HG02571 (cell line): ENCODE measurements around the gene FBXL7.

Experiments
- ATAC-seq: cut with Tn5 transposase; IDR thresholded peaks from one replicate; pipeline ENCODE4 v1.9.1; 2021; ENCODE audit warnings: mild to moderate bottlenecking, moderate library complexity; ENCODE audit not compliant: unreplicated experiment

Gene FBXL7

DNA sequence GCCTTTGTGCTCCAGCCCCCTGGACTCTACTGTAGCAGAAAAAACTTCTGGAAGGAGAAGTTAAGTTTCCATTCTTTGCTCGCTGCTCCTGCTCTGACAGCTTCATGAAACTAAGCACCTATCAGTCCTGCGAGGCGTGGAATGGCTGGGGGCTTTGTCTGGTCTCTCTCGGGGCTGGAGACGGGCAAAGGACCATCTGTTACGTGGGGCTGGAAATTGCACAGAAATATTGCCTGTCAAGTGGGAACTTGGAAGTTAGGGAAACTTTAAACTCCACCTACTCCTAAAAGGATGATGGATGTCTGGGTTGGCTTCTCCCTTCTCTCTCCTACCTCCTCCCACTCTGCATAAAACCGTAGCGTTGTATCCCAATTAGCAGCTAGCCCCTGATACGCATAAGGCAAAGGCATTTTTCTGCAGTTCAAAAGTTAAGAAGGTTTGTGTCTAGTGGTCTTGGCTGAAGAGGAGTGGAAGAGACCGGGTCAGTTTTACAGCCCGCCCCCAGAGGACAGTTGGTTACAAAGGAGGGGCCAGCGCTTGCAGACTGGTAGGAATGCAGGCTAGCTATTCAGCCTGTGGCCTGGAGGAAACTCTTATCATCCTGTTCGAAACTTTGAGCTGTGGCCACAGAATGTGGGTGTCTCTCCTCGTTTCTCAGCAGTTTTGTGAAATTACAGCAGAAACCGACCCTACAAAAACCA, 1.3 kb downstream of the FBXL7 start:
- no peak for ATAC-seq

DNA sequence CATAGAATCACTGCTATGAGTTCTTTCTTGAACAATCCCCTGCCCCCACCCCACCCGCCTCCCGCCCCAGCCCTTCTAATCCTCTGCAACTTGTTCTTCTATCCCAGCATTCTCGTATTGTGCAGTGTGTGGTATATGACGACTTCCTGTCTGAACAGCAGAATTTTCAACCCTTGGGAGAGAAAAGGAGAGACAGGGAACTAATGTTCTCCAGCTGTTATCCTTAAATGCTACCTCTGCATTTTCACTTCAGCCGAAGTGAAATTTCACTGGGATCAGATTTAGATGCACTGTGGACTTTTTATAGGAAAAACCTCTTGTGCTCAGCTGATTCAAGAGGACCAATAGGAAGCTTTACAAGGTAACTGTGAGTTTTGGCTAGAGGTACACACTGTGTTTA, 2.2 kb downstream of the FBXL7 start:
- no peak for ATAC-seq

DNA sequence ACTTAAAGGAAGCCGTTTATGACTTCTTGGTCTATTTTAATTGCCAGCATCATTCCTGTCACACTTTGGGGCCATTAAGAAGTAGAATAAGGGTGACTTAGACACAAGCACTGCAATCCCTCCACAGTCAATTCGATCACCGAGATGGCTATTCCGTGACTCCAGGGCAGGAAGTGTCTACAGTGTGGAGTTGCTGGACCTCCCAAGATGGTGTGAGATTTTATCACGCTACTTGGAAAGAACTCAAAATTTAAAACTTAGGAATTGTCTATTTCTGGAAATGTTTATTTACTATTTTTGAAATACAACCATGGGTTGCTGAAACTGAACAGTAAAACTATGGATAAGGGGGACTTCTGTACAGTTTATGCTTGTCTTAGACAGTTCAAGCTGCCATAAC, 6.2 kb downstream of the FBXL7 start:
- no peak for ATAC-seq

DNA sequence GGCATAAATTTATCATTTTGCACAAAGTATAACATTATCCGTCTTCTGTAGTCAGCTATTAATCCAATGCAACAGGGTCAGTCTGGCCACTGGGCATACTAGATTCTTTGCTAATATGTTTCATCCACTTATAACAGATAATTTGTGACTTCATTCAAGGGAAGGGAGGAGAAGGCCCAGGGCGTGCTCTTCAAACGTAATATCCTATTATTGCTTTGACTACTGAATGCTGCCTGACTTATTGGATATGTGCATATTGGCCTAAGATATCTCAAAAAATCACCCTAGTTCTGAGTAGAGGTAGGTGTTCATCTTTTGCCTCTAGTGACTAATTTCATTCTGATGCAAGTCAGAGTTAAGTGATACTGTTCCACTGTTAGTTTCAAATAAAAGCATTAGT, 6.9 kb downstream of the FBXL7 start:
- ATAC-seq, result no peak

DNA sequence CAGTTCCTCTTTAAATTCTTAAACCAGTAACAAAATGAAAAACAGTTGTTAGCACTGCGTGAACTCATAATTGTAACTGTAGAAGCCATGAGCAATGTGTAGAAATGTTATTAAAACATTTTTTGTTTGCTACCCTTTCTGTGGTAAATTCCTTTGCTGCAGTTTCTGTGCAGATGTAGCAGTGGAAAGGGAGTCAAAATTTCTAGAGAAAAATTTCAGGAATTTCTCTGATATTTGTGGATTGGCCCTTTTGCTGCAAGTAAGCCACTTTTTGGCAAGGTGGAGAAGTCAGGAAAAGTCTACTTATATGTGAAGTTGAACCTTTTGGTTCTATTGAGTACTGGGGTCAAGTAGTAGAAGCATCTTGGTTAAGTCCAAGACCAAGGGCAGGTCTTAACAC, 10.1 kb downstream of the FBXL7 start:
- ATAC-seq, result no peak

DNA sequence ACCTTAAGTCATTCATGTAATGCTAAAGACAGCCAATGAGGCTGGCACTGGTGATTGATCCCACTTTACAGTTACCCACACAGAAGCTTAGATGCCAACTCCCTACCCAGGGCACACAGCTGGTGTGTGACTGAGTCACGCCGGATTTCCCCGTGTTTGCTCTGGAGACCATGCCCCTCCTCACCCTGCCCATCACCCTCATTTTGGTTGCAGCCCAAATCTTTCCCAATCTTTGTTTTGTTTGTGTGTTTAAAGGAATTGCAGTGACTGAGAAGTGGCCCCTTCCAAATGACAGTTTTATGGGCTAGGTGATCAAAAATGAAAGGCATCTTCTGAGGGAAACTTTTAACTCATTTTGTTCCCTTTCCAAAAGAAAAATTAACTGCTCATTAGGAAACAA, 10.9 kb downstream of the FBXL7 start:
- no peak for ATAC-seq

DNA sequence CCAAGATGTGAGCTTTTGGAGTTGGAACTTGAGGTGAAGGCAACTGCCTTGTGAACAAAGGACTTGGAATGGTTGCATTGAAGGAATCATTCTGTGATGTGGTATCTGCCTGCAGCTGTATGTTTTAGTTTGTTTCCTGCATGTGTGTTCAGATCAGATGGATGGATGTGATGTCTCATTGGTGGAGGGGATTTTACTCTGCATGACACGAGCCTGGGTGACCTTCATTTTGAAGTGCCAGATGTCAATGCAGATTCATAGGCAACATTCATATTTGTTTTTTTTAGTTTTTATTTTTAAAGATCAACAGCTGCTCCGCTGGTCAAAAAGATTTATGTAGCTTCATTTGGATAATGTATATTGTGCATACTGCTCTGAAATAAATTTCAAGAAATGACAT, 13.5 kb downstream of the FBXL7 start:
- ATAC-seq, result no peak

DNA sequence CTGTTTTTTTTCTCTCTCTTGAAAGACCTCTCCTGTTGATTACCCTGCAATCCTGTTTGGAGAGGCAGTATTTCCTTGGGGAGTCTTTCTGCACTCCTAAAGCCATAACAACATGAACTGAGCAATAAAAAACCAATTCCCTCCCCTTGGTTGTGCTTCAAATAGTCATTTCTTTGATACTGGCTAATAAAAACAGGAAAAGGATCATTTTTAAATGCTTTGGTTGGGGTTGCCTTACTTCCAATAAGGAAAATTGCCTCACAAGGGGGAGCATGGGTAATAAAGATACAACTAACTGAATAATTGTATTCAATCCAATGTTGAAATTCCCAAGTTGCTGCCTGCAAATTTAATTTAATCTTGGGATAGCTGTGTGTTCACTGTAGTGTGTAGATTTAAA, 13.9 kb downstream of the FBXL7 start:
- ATAC-seq, result no peak

DNA sequence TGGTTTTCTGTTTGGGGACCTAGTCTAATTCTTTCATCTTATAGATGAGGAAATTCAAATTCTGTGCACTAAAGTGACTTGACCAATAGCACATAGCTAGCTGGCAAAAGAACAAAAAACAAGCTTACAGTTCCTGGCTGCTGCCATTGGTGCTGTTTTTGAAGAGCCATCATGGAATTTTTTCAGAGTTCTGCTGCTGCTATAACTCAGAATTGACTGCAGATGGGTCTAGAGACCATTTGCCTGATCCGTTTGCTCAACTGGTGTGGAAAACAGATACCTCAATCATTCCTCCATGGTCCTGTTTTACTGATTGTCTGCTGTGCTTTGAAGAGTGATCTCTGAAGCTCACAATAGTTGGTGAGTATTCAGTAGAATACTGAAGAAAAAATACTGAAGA, 15.2 kb downstream of the FBXL7 start:
- no peak for ATAC-seq

DNA sequence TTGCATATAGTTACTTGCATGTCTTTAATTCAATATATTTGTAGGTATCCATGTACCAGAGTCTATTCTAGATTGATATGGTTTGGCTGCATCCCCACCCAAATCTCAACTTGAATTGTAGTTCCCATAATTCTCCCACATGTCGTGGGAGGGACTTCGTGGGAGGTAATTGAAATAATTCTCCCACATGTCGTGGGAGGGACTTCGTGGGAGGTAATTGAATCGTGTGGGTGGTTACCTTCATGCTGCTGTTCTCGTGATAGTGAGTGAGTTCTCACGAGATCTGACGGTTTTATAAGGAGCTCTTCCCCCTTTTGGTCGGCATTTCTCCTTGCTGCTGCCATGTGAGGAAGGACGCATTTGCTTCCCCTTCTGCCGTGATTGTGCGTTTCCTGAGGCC, 16.5 kb downstream of the FBXL7 start:
- no peak for ATAC-seq

DNA sequence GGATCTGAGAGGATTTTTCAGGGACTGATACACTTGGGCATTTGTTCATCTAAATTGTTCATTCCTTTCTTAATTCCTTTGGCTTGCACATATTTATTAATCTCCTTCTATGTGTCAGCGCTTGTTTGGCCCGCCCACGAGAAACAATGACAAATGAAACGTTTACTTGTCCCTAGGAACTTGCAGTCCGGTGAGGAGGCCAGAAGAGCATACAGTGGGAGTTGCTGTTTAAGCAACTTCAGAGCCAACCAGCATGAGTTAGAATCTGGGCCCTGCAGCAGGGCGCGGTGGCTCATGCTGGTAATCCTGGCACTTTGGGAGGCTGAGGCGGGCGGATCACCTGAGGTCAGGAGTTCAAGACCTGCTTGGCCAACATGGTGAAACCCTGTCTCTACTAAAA, 18.8 kb downstream of the FBXL7 start:
- ATAC-seq, result no peak

DNA sequence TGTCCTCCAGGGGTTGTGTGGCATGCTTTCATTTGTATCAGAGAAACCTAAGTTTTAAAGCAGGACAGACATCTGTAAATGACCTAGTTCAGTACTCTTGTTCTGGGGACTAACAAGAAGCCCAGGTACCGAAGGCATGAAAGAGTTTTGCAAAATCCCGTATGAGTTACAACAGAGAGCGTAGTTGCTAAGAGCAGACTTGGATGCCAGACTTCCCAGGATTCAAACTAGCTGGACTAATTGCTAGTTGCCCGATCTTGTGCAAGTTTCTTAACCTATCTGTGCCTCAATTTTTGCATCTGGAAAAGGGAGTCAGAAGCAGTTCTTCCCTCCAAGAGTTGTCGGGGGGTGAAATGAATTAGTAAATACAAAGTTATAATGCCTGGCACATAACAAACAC, 20.9 kb downstream of the FBXL7 start:
- ATAC-seq, result no peak

DNA sequence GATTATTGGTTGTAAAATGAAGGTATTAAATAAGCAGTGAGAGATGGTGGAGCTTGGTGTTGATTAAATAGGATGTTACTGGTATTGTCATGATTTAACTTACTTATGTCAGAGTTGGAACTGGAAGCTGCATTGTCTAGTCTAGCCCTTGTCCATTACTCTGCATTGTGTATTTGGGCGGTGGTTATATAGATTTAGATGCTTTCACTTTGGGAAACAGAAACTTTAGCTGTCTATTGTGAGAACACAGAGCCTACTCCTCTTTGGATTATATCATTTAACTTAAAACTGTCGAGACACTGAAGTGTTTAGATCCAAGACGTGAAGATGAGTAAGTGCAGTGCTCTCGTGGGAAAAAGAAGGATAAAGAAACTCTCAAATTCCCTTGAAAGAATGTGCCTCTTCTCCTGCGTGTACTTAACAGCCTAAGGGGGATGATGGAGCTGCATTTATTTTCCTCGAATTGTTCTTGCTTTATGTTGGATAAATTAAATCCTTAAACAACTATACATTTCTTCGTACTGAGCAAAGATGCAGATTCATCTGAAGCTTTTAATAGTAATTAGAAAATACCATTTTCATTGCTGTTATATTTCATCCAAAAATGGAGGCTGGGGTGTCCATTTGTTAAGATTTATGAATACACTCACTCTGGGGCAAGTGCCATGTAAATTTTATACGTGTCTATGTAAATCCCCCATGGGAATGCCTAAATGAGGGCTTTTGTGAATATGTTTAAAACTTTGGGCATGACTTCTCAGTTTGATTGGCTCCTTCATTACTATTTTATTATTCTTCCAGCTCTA, 21.6 kb downstream of the FBXL7 start:
- ATAC-seq, result no peak

DNA sequence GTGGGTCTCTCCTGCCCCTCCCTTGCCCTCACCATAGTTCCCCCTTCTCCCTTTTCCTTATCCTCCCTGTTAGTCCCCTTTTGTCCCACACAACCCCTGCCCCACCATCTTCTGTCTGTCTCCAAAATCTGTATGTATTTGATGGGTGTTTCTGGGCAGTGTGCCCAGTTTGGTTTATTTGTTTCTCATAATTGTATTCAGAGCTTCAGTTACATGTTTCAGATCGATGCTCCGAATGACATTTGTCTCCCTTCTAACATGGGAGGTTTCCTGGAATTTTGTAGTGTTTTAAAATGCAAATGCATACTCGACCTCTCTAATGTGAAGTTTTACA, 22.2 kb downstream of the FBXL7 start:
- ATAC-seq, result no peak

DNA sequence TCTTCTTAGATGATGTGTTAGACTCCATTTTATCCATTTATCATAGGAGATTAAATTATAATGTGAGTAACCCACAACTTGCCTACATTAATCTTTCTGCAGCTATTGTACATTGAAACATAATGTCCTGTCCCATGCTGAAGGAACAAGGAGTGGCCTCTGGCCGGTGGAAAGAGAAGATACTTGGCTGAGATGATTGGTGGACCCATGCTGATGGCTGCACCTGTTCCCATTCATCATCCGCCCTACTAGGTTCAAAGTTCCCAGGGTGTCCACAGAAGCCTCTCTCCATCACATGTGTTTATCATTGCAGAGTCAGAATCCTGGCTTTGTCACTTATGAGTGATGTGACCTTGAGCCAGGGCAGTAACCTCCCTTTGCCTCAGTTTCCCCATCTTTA, 24.7 kb downstream of the FBXL7 start:
- no peak for ATAC-seq

DNA sequence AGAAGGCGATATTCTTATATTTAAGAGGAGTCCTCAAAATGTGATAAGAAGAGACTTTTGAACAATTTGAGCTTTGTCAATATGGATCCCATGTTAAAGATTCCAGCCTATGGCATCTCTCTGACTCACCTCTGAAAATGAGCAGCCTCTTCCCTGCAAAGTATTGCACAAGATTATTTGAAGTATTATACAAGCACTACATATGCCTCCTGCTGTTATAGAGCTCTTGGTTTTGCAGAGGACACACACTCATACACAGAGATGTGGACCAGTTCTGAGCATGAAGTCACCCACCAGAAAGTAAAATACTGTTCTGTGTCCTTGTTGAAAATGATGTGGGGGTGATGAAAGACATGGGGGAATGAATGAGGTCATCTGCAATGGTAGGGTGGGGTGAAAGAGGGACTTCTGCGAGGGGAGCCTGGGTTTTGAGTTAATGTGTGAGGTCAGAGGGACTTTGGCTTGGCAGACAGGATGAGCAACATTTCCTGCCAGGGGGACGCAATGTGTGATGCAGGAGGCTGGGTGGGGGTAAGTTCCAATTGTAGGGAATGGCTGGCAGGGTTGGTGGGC, 25.8 kb downstream of the FBXL7 start:
- ATAC-seq, result no peak

DNA sequence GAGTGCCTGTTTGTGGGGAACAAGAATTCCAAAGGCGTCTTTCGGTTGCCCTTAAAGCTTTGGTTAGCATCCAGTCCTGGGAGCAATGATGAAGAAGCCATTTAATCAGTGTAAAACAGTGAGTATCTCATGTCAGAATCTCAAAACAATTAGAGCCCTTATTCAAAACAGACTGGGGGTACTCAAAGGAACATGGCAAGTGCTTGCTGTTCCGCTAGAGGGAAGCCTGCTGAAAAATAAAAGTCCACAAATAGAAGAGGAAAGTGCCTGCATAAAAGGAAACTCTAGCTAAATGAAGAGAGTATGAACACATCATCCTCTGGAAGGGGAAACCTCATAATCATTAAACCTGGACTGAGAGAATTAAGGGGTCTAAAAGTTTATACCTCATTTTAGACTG, 26.4 kb downstream of the FBXL7 start:
- ATAC-seq, result no peak

DNA sequence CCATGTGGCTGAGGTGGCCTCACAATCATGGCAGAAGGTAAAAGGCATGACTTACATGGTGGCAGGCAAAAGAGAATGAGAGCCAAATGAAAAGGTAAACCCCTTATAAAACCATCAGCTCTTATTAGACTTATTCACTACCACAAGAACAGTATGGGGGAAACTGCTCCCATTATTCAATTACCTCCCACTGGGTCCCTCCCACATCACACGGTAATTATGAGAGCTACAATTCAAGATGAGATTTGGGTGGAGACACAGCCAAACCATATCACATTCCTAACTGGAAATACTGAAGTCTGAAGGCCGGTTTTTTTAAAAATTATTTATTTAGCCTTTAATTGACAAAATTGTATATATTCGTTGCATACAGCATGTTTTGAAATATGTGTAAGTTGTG, 28.5 kb downstream of the FBXL7 start:
- ATAC-seq, result no peak

DNA sequence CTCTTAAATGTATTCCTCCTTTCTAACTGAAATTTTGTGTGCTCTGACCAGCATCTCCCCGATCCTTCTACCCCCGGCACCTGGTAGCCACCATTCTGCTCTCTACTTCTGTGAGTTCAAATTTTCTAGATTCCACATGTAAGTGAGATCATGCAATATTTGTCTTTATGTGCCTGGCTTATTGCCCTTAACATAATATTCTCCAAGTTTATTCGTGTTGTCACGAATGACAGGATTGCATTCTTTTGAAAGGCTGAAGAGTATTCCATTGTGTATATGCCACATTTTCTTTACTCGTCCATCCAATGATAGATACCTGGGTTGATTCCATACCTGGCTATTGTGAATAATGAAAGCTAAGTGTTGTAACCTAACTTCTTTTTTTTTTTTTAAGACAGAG, 29.0 kb downstream of the FBXL7 start:
- no peak for ATAC-seq

DNA sequence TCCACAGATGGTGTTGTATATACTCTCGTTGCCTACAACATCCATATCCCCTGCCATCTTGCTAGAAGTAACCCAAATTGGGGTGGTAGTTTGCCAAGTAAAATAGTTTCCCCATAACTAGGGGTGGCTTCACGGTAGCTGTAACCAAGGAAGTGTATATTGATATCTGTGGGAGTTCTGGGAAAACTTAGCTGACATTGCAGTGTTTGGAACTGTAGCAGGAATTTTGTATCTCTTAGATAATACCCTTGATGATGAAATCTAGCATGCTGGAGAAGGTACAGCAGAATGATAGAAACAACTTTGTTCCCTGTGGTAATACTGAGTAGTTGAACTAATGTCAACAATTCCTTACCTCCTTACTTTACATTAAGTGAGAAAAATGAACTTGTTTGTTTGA, 29.8 kb downstream of the FBXL7 start:
- no peak for ATAC-seq

DNA sequence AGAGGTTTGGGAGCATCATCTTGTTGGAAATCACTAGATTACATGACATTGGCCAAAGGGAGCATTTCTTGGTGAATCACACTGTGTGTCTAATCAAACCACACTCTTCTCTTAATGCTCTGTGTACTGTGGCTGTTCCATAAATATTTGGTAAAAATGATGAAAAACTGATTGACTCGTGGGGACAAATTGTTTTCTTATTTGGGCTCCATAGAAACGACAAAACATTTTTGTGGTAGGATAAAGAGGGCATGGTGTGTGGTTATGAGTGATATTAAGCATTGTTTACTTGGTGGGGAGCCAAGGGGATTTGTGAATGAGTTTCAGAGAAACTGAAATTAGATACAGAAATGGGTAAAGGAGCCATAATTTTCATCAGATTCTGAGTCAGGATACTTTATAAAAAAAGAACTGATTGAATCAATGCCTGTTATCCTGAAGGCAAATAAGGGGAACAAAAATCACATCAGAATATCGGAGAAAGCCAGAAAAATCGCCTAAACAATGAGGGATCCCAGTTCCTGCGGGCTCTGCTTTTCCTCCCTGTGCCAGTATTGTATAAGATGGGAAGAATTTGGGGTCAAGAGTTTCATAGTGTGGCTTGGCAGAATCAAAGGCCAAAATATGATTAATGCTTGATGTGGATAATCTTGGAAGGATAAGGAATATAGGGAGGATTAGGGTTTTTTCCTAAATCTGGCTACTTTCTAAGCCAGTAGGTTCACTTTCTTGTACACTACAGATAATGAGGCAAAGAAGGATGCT, 33.3 kb downstream of the FBXL7 start:
- no peak for ATAC-seq

DNA sequence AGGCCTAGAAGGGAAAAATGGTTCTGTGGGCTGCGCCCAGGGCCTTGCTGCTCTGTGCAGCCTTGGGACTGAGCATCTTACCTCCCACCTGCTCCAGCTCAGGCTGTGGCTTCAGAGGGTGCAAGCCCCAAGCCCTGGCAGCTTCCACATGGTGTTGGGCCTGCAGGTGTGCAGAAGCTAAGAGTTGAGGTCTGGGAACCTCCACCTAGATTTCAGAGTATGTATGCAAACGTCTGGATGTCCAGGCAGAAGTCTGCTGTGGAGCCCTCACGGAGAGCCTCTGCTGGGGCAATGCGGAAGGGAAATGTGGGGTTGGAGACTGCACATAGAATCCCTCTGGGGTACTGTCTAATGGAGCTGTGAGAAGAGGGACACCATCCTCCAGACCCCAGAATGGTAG, 36.0 kb downstream of the FBXL7 start:
- ATAC-seq, result no peak
